LoVo (cell line): ENCODE data around the gene LAMA5.

Source experiments
- DNase-seq: peaks from one replicate; pipeline ENCODE4 v3.0.0-alpha.2; 2016; ENCODE audit warnings: low spot score

LAMA5 gene

GRCh38 chr20:62317167-62317655 lies 49.9 kb downstream of the LAMA5 start:
- DNase-seq = no peak

GRCh38 chr20:62316331-62317166 lies 50.6 kb downstream of the LAMA5 start:
- no peak for DNase-seq

DNA sequence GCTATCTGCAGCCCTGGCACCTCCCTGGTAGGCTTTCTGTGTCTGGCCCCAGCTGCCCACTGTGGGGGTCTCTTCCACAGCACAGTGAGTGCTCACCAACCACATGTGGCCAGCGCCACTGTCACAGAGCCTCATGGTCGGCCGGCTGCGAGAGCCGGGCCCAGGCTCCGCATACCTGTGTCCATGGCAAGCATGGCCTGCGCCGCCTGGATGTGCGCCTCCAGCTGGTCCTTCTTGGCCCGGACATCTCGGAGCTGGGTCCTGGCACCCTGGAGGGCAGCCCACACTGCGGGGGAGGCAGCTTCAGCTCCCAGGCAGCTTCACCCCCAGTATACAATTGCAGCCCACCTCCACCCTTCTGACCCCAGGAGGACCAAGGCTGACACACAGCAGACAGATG lies 51.3 kb downstream of the LAMA5 start:
- DNase-seq = no peak

DNA sequence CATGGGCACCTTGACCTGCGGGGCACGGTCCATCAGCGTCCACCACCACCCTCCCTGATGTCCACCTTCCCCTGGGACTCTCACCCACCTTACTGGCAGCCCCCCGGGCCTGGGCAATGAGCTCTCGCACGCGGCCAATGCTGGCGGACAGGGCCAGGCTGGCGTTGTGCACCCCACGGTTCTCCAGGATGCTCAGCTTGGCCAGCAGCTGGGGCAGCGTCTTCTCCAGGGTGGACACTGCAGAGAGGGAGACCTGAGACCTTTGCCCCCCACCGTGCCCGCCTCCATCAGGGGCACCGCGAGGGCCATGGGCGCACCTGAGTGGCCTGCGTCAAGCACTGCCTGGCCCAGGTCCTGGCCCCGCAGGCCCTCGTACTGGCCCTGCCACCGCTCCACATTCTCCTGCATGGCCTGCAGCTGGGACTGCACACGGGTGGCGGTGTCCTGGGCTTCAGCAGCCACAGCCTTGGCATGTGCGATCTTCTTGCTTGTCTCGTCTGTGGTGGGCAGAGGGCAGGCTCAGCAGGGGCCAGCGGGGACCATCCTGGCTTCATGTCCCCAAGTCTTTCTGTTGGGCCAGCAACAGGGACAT lies 52.3 kb downstream of the LAMA5 start:
- DNase-seq = no peak

DNA sequence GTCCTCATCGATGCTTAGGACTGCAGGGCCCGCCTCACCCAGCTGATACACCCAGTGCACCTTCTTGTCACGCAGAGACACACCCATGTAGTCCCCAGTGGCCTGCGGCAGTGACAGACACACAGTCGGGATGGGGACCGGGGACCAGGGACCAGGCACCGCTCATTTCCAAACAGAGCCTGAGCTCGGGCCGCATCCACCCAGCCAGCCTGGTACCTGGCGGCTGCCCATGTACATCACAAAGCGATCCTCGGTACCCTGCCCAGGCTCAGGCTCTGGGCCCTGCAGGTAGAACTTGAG lies 52.8 kb downstream of the LAMA5 start:
- DNase-seq = no peak

DNA sequence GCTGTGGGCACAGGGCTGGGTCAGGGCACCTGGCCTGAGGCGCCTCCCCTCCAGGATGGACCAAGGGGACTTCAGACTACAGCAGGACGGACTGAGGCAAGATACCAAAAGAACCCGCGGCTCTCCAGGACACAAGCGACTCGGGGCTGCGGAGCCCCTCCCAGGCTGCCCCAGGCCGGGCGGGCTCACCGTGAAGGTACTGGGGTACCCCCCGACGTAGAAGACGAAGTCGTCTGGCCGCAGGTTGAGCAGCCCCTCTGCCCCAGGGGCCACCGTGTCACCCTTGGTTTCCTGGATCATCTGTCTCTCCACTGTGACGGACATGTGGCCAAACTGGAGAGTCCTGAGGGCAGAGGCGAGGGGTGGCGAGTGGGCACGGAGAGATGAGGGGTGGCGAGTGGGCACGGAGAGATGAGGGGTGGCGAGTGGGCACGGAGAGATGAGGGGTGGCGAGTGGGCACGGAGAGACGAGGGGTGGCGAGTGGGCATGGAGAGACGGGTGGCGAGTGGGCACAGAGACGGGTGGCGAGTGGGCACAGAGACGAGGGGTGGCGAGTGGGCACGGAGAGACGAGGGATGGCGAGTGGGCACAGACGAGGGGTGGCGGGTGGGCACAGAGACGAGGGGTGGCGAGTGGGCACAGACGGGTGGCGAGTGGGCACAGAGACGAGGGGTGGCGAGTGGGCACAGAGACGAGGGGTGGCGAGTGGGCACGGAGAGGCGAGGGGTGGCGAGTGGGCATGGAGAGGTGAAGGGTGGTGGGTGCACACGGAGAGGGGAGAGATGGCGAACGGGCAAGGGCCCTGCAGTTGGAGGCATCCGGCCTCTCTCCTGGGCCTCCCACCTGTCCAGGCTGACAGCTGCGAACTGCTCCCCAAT lies 53.4 kb downstream of the LAMA5 start:
- DNase-seq = no peak

DNA sequence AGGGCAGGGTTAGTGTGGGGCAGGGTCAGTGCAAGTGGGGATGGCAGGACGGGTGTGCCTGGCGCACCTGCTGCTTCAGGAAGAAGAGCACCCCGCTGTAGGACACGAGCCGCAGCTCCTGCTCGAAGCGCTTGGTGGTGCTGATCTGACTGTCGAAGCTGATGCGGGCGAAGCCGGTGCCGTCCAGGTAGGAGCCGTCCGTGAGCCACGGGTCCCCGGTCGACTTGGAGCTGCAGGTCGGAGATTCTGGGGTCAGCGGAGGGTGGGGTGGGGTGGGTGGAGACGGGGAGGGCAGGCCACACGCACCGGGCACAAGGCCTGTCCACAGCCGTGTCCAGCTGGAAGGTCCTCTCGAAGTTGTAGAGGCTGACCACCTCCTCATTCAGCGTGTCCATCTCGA lies 54.1 kb downstream of the LAMA5 start:
- no peak for DNase-seq

DNA sequence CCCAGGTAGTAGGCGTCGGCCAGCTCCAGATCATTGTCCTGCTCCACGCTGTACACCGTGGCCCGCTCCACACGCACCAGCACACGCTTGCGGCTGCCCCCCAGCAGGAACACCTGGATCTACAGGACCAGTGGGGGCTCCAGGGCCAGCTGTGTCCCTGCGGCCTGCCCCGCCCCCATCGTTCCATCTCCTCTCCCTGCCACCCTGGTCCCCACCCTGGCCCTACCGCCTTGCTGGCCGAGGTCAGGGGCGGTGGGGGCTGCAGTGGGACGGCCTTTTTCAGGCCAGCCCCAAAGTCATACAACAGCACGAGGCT lies 54.5 kb downstream of the LAMA5 start:
- DNase-seq = no peak

GRCh38 chr20:62311832-62312661 lies 55.1 kb downstream of the LAMA5 start:
- DNase-seq = no peak

DNA sequence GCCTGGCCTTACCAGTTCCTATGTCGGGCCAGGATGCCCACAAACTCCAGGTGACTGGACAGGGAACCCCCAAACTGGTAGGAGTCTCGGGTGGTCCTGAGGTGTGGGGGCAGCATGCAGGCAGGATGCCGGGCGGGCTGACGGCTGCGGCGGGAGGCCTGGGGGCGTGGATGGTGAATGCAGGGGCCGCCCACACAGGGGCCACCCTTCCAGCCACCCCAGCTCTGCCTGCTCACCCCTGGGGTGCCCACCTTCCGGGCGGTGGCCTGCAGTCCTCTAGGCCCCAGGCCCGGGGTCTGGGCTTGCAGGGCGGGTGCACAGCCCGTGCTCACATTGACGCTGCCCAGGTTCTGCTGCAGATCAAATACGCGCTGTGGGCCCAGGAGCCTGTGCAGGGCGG lies 56.0 kb downstream of the LAMA5 start:
- DNase-seq = no peak

- DNase-seq = no peak
Observed at GRCh38 chr20:62310757-62311121, 56.4 kb downstream of the LAMA5 start.

DNA sequence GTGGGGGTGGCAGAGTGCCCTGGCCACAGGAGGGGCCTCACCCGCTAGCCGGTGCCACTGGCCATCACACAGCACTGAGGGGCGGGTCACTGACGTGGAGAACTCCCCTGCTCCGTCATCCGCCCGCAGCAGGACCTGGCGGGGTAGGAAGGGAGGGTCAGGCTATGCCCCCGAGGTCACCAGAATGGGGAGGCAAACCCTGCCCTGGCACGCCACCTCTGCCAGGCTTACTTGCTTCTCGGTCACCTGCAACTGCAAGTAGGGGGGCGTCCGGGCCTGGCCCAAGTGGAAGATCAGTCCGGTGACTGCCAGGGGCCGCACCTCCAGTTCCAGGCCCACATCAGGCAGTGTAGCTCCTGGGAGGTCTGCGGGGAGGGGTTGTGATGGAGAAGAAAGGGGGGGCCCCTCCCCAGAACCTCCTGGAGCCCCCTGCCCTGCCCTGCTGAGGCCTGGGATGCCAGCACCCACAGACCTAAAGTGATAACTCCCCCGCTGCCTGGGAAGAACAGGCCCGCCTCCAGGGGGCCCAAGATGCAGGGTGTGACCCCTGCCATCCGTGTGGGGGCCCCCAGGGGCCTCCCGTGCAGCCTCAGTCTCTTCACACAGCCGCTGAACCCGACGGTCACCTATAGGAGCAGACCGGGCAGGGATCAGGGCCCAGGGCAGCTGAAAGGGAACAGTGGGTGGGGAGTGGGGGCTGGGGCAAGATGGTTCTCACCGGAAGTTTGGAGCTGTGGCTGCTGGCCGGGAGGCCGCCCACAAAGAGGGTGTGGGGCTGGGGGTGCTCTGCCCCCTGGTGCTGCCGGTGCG lies 57.0 kb downstream of the LAMA5 start:
- DNase-seq = no peak

- DNase-seq = no peak
Observed at GRCh38 chr20:62309198-62309944, 57.7 kb downstream of the LAMA5 start.

DNA sequence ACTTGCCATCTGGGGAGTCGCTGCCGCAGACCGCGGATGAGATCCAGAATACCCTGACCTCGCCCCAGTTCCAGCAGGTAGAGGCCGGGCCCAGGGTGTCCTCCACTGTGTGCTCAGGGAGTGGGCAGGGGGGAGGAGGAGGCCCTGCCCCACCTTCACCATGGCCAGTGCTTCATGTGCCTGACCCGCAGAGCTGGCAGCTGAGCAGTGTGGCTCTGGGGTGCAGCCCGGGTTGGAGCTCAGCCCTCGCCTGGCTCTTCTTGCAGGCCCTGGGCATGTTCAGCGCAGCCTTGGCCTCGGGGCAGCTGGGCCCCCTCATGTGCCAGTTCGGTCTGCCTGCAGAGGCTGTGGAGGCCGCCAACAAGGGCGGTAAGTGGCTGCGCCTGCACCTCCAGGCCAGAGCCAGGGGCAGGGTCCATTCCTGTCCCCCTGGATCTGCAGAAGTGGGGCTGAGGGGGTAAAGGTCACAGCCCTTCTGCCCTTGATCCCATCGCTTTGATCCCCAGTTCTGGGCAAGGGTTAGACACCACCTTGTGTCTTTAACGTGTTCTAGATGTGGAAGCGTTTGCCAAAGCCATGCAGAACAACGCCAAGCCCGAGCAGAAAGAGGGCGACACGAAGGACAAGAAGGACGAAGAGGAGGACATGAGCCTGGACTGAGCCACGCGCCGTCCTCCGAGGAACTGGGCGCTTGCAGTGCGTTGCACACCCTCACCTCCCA lies 58.9 kb downstream of the LAMA5 start:
- DNase-seq = no peak

DNA sequence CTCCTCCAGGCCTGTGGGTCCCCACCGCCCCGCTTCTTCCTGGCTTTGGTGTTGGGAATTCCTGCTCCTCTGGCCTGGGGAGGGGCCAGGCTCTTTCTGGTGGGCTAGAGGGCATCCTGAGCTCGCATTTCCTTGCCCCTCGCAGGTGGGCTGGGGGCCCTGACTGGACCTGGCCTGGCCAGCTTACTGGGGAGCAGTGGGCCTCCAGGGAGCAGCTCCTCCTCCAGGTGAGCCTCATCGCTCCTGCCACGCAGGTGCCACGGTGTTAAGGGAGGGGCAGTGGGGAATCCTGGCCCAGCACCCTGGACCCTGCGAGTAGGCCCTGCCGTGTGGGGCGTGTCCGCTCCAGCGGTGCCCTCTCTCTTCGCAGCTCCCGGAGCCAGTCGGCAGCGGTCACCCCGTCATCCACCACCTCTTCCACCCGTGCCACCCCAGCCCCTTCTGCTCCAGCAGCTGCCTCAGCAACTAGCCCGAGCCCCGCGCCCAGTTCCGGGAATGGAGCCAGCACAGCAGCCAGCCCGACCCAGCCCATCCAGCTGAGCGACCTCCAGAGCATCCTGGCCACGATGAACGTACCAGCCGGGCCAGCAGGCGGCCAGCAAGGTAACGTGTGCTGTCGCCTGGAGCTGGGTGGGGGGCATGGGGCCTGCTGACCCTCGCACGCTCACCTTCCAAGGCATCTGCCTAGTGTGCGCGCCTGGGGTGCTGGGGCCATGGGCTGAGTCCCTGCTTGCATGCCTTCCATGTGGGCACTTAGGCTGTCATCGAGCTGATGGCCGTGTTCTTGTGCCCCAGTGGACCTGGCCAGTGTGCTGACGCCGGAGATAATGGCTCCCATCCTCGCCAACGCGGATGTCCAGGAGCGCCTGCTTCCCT lies 59.6 kb downstream of the LAMA5 start:
- DNase-seq = no peak

GRCh38 chr20:62306414-62307187 lies 60.5 kb downstream of the LAMA5 start:
- DNase-seq = no peak

GRCh38 chr20:62305765-62306413 lies 61.2 kb downstream of the LAMA5 start:
- DNase-seq = no peak
